Measurements from ENCODE around the gene OR2S2.

OR2S2 gene

DNA sequence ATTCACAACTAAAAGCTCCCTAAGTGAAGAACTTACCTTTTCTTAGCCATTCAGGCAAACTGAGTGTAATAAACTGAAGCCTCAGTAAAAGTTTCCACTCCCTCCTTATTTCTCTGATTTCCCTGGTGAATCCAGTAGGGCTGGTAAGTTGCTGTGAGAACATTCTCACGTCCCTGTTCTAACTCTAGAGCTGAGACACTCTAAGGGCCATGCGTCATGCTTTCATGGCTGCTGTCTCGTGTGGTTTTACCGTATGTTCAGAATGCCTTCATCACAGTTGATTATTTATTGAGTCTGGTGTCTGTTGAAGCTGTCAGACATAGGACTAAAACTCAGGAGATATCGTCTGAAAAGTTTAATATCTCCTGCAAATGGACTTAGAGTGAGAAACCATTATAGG is 1.3 kb downstream of the OR2S2 start:
- H3F3A ChIP-seq (ENCODE audit: low read depth): no peaks in the 10 kb centered on the region
- no peaks in the 10 kb centered on the region for H3K9me2 ChIP-seq (replicated peaks; ENCODE audit: low read depth, low read length)
- H3K4me2 ChIP-seq (ENCODE audit: low read depth, low read length, poor library complexity, severe bottlenecking): no peak overlapping the region
- TF ChIP-seq EZH2phosphoT487 (IDR thresholded peaks at IDR 0.05; ENCODE audit: borderline replicate concordance): no peak
- TF ChIP-seq, protein P1, sequence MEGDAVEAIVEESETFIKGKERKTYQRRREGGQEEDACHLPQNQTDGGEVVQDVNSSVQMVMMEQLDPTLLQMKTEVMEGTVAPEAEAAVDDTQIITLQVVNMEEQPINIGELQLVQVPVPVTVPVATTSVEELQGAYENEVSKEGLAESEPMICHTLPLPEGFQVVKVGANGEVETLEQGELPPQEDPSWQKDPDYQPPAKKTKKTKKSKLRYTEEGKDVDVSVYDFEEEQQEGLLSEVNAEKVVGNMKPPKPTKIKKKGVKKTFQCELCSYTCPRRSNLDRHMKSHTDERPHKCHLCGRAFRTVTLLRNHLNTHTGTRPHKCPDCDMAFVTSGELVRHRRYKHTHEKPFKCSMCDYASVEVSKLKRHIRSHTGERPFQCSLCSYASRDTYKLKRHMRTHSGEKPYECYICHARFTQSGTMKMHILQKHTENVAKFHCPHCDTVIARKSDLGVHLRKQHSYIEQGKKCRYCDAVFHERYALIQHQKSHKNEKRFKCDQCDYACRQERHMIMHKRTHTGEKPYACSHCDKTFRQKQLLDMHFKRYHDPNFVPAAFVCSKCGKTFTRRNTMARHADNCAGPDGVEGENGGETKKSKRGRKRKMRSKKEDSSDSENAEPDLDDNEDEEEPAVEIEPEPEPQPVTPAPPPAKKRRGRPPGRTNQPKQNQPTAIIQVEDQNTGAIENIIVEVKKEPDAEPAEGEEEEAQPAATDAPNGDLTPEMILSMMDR (conservative IDR thresholded peaks at IDR 0.05; ENCODE audit: low read length): no peak
- no peaks in the 10 kb centered on the region for H3K79me2 ChIP-seq (ENCODE audit: insufficient read depth, low read length)
- no peaks in the 10 kb centered on the region for H3K4me1 ChIP-seq (ENCODE audit: insufficient read depth, low read length, poor library complexity, severe bottlenecking)
- no peaks in the 10 kb centered on the region for H3K36me3 ChIP-seq (ENCODE audit: insufficient read depth, low read length)
- H3K9ac ChIP-seq (ENCODE audit: low read depth, low read length, poor library complexity, severe bottlenecking): no peak overlapping the region
- no peak overlapping the region for H2AFZ ChIP-seq (ENCODE audit: low read length)
- no peaks in the 10 kb centered on the region for H3K9me3 ChIP-seq (ENCODE audit: insufficient read depth, low read depth, low read length)
- no peaks in the 10 kb centered on the region for H4K20me1 ChIP-seq (ENCODE audit: insufficient read depth, low read length, poor library complexity, severe bottlenecking)
- H3K27me3 ChIP-seq (ENCODE audit: insufficient read depth, low read length, poor library complexity, severe bottlenecking): no peaks in the 10 kb centered on the region
- H3K4me3 ChIP-seq (ENCODE audit: low read length, poor library complexity, severe bottlenecking): no peak overlapping the region

DNA sequence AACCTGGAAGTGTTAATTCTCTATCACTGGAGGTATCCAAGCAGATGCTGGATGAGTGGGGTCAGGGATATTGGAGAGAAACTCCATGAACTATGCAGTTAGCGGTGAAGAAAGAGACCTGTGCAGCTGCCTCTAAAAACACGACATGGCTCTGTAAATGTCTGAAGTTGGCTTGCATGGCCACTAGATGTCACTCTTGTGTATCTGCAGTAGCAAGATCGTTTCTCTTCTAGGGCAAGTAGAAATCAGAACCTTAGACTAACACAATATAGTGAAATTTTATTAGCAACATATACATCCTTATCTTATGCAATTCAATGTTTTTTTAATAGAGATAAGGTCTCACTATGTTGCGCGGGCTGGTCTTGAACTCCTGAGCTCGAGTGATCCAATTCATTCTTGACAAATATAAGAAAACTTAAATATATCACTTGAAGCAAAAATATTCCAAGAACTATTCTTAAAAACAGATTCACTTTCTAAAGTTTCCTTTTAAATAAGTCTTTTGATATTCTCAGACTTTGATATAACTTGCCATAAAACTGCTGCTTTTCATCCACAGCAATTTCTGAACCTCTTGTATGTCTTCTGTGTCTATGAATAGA is 2.9 kb downstream of the OR2S2 start:
- Histone ChIP-seq H3K9ac (ENCODE audit: low read depth, low read length, poor library complexity, severe bottlenecking) (no peak overlapping the region), H3K27me3 (ENCODE audit: insufficient read depth, low read length, poor library complexity, severe bottlenecking) (no peaks in the 10 kb centered on the region), H4K20me1 (ENCODE audit: insufficient read depth, low read length, poor library complexity, severe bottlenecking) (no peaks in the 10 kb centered on the region), H3F3A (ENCODE audit: low read depth) (no peaks in the 10 kb centered on the region), H3K4me1 (ENCODE audit: insufficient read depth, low read length, poor library complexity, severe bottlenecking) (no peaks in the 10 kb centered on the region), H3K4me3 (ENCODE audit: low read length, poor library complexity, severe bottlenecking) (no peak overlapping the region), H3K9me3 (ENCODE audit: insufficient read depth, low read depth, low read length) (no peaks in the 10 kb centered on the region), H3K4me2 (ENCODE audit: low read depth, low read length, poor library complexity, severe bottlenecking) (no peak overlapping the region), H3K9me2 (replicated peaks; ENCODE audit: low read depth, low read length) (no peaks in the 10 kb centered on the region), H3K79me2 (ENCODE audit: insufficient read depth, low read length) (no peaks in the 10 kb centered on the region), H3K36me3 (ENCODE audit: insufficient read depth, low read length) (no peaks in the 10 kb centered on the region), H2AFZ (ENCODE audit: low read length) (peak overlapping the region; percentile 26; the same call in 1 of the 2 replicates)
- no peak for TF ChIP-seq EZH2phosphoT487 (IDR thresholded peaks at IDR 0.05; ENCODE audit: borderline replicate concordance)
- TF ChIP-seq, protein P1 (conservative IDR thresholded peaks at IDR 0.05; ENCODE audit: low read length): peak; percentile 88

GRCh38 chr9:35952526-35953191 is 5.3 kb downstream of the OR2S2 start:
- Histone ChIP-seq H3K4me1 (ENCODE audit: insufficient read depth, low read length, poor library complexity, severe bottlenecking) (peaks cover 11% of the 10 kb centered on the region), H3K27me3 (ENCODE audit: insufficient read depth, low read length, poor library complexity, severe bottlenecking) (no peaks in the 10 kb centered on the region), H3K9me3 (ENCODE audit: insufficient read depth, low read depth, low read length) (no peaks in the 10 kb centered on the region), H3K4me2 (ENCODE audit: low read depth, low read length, poor library complexity, severe bottlenecking) (no peak overlapping the region), H3K4me3 (ENCODE audit: low read length, poor library complexity, severe bottlenecking) (no peak overlapping the region), H3K79me2 (ENCODE audit: insufficient read depth, low read length) (no peaks in the 10 kb centered on the region), H4K20me1 (ENCODE audit: insufficient read depth, low read length, poor library complexity, severe bottlenecking) (no peaks in the 10 kb centered on the region), H3F3A (ENCODE audit: low read depth) (no peaks in the 10 kb centered on the region), H3K9ac (ENCODE audit: low read depth, low read length, poor library complexity, severe bottlenecking) (no peak overlapping the region), H2AFZ (ENCODE audit: low read length) (no peak overlapping the region), H3K36me3 (ENCODE audit: insufficient read depth, low read length) (no peaks in the 10 kb centered on the region), H3K9me2 (replicated peaks; ENCODE audit: low read depth, low read length) (no peaks in the 10 kb centered on the region)
- TF ChIP-seq, protein P1 (conservative IDR thresholded peaks at IDR 0.05; ENCODE audit: low read length): no peak
- TF ChIP-seq EZH2phosphoT487 (IDR thresholded peaks at IDR 0.05; ENCODE audit: borderline replicate concordance): no peak
